Activated naive CD8-positive, alpha-beta T cell treated with anti-CD3 and anti-CD28 coated beads, Interleukin-2, amount 50 U/mL, for 24 hours (primary cell): ENCODE results near the gene BCO1.

Experiments
- ATAC-seq: fragments of 150-1000 bp; cut with Tn5 transposase; one replicate; pipeline ENCODE4 v1.10.0; 2021
- DNase-seq: peaks from one replicate; pipeline ENCODE4 v3.0.0; 2021
- H3K27ac Mint-ChIP-seq: one replicate; pipeline ENCODE4 v1.8.0; 2021; ENCODE audit warnings: mild to moderate bottlenecking, mixed read lengths
- H3K27me3 Mint-ChIP-seq: one replicate; pipeline ENCODE4 v1.8.0; 2021; ENCODE audit warnings: mixed read lengths
- H3K36me3 Mint-ChIP-seq: one replicate; pipeline ENCODE4 v1.8.0; 2021; ENCODE audit warnings: low read depth, mixed read lengths
- H3K4me1 Mint-ChIP-seq: one replicate; pipeline ENCODE4 v1.8.0; 2021; ENCODE audit warnings: mixed read lengths
- H3K4me3 Mint-ChIP-seq: one replicate; pipeline ENCODE4 v1.8.0; 2021; ENCODE audit warnings: mild to moderate bottlenecking, moderate library complexity, mixed read lengths
- H3K9me3 Mint-ChIP-seq: one replicate; pipeline ENCODE4 v1.8.0; 2021; ENCODE audit warnings: mixed read lengths

Gene BCO1

GRCh38 chr16:81335669-81336068, 97.2 kb downstream of the BCO1 start:
- peaks cover 13% of the 10 kb centered on the region for H3K36me3 Mint-ChIP-seq
- H3K27ac Mint-ChIP-seq: peak overlapping the region; percentile 82
- DNase-seq: peak; percentile 37
- ATAC-seq: peak; percentile 99
- peaks cover 17% of the 10 kb centered on the region for H3K4me1 Mint-ChIP-seq
- peaks cover 2% of the 10 kb centered on the region for H3K9me3 Mint-ChIP-seq
- no peak overlapping the region for H3K4me3 Mint-ChIP-seq
- H3K27me3 Mint-ChIP-seq: no peaks in the 10 kb centered on the region

- Mint-ChIP-seq H3K27me3 (no peaks in the 10 kb centered on the region), H3K9me3 (peaks cover 6% of the 10 kb centered on the region), H3K36me3 (peaks cover 13% of the 10 kb centered on the region), H3K4me3 (no peak overlapping the region), H3K27ac (no peak overlapping the region), H3K4me1 (peaks cover 17% of the 10 kb centered on the region)
- no peak for ATAC-seq
- no peak for DNase-seq
Measured at GRCh38 chr16:81337097-81337496, 98.6 kb downstream of the BCO1 start.
